Coronary artery (tissue), 2 donors: ENCODE data around the gene MALRD1.
"Not testable (repeated sequence)": the region's sequence is repeated elsewhere in the genome, so short reads cannot be mapped to it uniquely, and the experiment has no call there.

Experiments used
- DNase-seq: peaks from one replicate; pipeline ENCODE4 v3.0.0-alpha.2; 2017; ENCODE audit warnings: low spot score
- H3K27ac ChIP-seq, 2 donors: fragments of 200-600 bp; sonication (generic); one replicate each; pipeline ENCODE4 v1.5.1; 2016 to 2019
- H3K4me3 ChIP-seq: fragments of 200-600 bp; sonication (generic); 2 replicates; pipeline ENCODE4 v1.5.1; 2016; ENCODE audit warnings: mild to moderate bottlenecking, moderate library complexity
- CTCF ChIP-seq: fragments of 200-600 bp; sonication (generic); IDR thresholded peaks from one replicate; pipeline ENCODE4 v1.5.1; 2019; ENCODE audit warnings: antibody characterized with exemption

MALRD1 gene

GRCh38 chr10:19730167-19730906 lies 681.7 kb downstream of the MALRD1 start:
- DNase-seq: no peak
- no peak overlapping the region for H3K4me3 ChIP-seq
- no peak overlapping the region for H3K27ac ChIP-seq
- no peak for TF ChIP-seq CTCF

GRCh38 chr10:19730907-19731217 lies 682.3 kb downstream of the MALRD1 start:
- no peak overlapping the region for H3K27ac ChIP-seq
- H3K4me3 ChIP-seq: no peak overlapping the region
- no peak for DNase-seq
- no peak for TF ChIP-seq CTCF

- no peak for TF ChIP-seq CTCF
- no peak for DNase-seq
- Histone ChIP-seq H3K27ac (no peak overlapping the region), H3K4me3 (no peak overlapping the region)
Measured at GRCh38 chr10:19731560-19731959, 683.0 kb downstream of the MALRD1 start.

GRCh38 chr10:19738440-19738839 lies 689.8 kb downstream of the MALRD1 start:
- no peak overlapping the region for H3K4me3 ChIP-seq
- no peak for DNase-seq
- H3K27ac ChIP-seq: no peak overlapping the region
- TF ChIP-seq CTCF: no peak

DNA sequence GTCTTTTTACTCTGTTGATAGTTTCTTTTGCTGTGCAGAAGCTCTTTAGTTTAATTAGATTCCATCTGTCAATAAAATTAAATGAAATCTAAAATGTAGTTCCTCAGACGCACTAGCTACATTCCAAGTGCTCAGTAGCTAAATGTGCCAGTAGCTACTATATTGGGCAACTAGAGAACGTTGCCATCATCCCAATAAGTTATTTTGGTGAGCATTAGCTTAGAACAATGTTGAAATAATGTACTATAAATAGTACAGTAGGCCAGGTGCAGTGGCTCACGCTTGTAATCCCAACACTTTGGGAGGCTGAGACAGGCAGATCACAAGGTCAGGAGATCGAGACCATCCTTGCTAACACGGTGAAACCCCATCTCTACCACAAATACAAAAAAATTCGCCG lies 690.6 kb downstream of the MALRD1 start:
- H3K4me3 ChIP-seq, H3K27ac ChIP-seq, DNase-seq: not testable (repeated sequence)

DNA sequence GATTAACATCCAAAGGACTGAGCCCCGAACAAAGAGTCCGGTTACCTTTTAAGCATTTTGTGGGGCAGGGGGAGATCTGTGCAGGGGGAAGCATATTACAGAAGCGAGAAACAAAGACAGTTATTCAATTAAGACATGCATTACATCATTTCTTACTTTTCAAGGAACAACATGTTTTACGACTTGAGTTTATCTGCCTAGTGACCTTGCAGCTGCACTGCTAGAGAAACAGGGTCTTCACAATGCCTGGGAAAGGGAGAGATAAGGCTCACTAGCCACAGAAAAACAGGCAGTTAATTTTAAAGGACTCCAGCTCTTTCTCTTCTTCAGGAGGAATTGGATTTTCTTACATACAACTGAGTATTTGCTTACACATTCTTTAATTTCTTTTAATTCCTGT lies 693.5 kb downstream of the MALRD1 start:
- H3K4me3 ChIP-seq, DNase-seq, H3K27ac ChIP-seq: not testable (repeated sequence)

GRCh38 chr10:19745672-19746071 lies 697.1 kb downstream of the MALRD1 start:
- Histone ChIP-seq H3K27ac (no peak overlapping the region), H3K4me3 (no peak overlapping the region)
- no peak for DNase-seq
- no peak for TF ChIP-seq CTCF

- no peak for DNase-seq
- TF ChIP-seq CTCF: no peak
- Histone ChIP-seq H3K27ac (no peak overlapping the region), H3K4me3 (no peak overlapping the region)
Measured at GRCh38 chr10:19749185-19749729, 700.7 kb downstream of the MALRD1 start.
